ENCODE data around the gene TMED9.
A peak's percentile ranks its signal among the peaks of the same experiment; 100 is the strongest.

The TMED9 gene

DNA sequence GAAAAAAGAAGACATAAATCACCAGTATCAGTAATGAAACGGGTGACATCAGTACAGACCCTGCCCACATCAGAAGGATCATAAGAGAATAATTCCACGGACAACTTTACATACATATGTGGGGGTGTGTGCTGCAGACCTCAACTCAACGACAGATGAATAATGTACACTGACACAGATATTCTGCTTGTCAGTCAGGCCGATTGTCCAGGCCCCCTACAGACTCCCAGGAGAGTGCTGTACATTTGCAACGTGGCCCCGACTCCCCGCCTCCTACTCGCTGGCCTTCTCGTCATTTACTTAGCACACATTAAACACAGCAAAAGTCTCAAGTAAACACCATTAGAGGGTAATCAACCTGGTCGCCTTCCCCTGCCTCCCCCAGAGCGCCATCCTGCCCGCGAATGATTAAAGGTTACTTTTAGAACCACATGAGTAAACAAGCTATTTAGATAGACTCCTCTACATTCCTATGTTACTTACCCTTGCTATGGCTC, 3.5 kb upstream of the TMED9 start:
- DNase-seq: no peak

- no peak for DNase-seq
Measured at GRCh38 chr5:177590406-177590805, 1.6 kb upstream of the TMED9 start.

DNA sequence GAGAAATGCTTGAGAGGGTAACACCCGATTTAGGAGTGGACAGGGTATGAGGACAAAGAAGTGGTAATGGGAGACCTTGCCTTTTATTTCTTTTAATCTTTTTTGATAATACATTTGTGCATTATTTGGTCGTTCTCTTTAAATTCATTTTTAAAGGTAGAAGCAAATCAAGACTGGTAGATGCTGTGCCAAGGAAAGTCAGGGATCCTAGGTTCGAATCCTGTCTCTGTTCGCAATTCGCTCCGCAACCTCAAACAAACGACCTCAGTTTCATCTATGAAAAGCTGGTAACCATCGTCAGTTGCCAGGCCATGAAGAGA, 353 bp upstream of the TMED9 start:
- DNase-seq: no peak

DNA sequence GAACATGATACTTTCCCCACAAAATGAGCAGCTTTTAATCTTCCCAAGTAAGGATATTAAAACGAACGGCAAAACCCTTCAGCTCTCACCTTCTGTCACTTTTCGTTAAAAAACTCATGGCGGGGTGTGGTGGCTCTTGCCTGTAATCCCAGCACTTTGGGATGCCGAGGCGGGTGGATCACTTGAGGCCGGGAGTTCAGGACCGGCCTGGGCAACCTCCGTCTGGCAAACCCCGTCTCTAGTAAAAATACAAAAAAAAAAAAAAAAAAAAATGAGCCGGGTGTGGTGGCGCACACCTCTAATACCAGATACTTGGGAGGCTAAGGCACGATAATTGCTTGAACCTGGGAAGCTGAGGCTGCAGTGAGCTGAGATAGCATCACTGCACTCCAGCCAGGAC, 902 bp downstream of the TMED9 start:
- DNase-seq: no peak

DNA sequence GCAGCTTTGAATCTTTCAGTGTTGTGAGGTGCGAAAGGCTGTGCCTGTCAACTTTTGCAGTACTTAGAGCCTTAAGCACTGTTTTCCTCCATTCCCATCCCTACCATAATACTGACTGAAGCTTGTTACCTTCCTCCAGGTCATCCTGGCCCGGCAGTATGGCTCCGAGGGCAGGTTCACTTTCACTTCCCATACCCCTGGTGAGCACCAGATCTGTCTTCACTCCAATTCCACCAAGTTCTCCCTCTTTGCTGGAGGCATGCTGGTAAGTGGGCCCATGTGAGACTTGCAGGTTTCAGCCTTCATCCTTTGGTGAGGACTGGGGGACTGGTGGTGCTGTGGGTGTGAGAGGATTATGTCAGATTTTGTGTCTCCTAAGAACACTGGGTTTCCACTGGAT, 1.5 kb downstream of the TMED9 start:
- DNase-seq: no peak

DNA sequence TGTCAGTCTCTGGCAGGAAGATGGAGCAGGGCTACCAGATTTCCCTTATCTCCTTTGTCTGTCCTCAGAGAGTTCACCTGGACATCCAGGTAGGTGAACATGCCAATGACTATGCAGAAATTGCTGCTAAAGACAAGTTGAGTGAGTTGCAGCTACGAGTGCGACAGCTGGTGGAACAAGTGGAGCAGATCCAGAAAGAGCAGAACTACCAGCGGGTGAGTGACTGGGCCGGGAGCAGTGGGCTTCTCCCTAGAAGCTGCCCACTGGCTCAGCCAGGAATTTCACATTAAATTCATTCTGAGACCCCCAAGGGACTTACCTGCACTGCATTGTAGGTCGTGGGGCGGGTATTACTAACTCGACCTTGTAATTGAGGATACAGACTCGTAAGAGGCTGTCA, 2.1 kb downstream of the TMED9 start:
- no peak for DNase-seq

DNA sequence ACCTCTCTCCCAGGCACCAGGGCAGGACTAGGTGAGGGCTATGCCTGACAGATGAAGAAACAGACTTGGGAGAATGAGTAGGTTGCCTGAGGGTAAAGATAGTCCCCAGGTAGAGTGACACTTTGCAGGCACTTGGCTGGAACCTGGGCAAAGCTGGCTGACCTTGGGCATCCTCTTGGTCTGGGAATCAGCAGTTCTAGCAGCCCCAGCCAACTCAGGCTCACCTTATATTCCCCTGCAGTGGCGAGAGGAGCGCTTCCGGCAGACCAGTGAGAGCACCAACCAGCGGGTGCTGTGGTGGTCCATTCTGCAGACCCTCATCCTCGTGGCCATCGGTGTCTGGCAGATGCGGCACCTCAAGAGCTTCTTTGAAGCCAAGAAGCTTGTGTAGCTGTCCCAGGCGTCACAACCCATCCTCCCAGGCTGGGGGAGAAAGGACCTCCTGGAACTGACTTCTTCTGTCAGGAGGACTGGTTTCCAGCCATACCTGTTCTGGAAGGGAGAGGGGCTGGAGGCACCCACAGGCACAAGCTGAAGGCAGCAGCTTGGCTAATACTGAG, 3.1 kb downstream of the TMED9 start:
- no peak for DNase-seq

GRCh38 chr5:177595991-177596774, 4.2 kb downstream of the TMED9 start:
- no peak for DNase-seq

GRCh38 chr5:177596775-177597238, 4.8 kb downstream of the TMED9 start:
- DNase-seq: no peak

- no peak for DNase-seq
Measured at GRCh38 chr5:177598477-177598876, 6.5 kb downstream of the TMED9 start.

- peak; percentile 86 to 95 for DNase-seq
Measured at GRCh38 chr5:177599731-177600507, 7.9 kb downstream of the TMED9 start, which contains the start of gene B4GALT7. TSS of gene B4GALT7 (plus strand) at chr5:177600132. CDS start at chr5:177600211, 79 bp downstream.

DNA sequence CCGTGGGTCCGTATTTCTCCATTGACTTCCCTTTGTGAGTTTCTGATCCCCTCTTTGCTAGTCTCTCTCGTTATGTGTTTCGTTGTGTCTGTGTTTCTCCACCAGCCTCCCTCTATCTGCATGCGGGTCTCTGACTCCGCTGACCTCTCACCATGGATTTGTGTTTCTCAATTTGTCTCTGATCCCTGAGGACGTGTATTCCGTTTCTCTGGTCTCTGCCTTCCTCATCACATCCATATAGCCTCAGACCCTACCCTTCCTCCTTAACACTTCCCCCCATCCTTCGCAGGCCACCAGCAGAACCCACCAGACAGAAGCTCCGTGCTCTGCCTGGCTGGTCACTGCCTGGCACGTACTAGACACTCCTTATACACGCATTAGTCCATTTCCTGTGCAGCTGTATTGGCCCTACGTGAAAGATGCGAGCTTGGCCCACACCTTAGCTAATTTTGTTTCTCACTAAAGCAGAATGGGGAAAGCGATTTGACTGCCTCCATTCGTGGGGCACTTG, 8.6 kb downstream of the TMED9 start:
- DNase-seq: no peak

DNA sequence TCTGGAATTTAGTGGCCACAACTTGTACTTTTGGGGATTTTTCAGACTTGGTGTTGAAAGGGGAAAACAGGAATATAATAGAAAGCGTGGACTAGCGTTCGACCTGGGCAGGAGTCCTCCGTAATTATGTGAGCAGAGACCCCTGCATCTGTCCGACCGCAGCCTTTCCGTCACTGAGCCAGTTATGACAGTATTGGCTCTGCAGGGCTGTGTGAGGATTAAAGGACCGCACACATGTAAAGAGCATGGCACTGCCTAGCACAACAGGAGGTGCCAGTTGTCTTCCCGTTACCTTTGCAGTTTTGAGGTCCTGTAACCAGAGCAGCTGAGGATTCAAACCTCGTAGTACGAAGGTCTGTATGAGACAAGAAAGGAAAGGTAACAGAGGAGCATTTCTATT, 9.1 kb downstream of the TMED9 start:
- DNase-seq: no peak

GRCh38 chr5:177601577-177602457, 9.8 kb downstream of the TMED9 start:
- DNase-seq: no peak

- no peak for DNase-seq
Measured at GRCh38 chr5:177602458-177602830, 10.4 kb downstream of the TMED9 start.

- DNase-seq: no peak
Measured at GRCh38 chr5:177603631-177604030, 11.6 kb downstream of the TMED9 start.

DNA sequence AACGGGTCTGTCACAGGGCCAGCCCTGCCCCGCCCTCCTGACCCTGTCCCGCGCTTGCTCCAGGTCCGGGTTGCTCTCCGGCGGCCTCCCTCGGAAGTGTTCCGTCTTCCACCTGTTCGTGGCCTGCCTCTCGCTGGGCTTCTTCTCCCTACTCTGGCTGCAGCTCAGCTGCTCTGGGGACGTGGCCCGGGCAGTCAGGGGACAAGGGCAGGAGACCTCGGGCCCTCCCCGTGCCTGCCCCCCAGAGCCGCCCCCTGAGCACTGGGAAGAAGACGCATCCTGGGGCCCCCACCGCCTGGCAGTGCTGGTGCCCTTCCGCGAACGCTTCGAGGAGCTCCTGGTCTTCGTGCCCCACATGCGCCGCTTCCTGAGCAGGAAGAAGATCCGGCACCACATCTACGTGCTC, 12.1 kb downstream of the TMED9 start:
- DNase-seq: no peak

DNA sequence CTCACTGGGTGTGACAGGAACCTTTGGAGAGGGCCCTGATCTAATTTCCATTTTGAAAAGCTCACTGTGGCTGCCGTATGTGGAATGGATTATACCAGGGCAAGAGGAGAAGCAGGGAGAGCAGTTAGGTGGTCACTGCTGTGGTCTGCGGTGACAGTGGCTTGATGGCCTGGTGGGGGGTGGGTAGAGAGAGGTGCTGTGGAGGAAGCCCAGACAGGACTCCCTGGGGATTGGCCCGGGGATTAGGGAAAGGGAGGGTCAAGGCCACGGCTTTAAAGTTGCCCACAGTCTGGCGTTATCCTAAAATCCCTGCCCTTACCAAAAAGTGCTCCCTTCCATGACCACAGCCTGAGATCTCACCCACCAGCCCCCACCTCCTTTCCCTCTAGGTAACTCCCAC, 12.7 kb downstream of the TMED9 start:
- DNase-seq: no peak

DNA sequence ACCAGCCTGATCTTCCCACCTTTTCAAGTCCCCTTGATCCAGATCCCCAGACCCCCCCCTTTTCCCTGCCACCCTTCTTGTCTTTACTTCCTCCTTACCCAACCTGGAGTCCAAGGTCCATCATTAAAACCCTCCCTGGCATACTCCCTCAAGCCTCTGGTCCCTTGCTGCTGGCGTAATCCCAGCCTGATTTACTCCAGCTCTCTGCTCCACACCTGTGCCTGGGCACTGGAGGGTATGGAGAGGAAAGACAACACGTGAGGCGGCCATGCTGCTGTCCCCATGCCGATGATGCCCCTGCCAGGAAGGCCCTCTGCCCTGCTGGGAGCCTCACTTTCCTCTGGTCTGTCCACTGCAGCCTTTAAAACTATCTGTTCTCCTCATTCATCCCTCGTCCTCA, 13.1 kb downstream of the TMED9 start:
- DNase-seq: no peak

DNA sequence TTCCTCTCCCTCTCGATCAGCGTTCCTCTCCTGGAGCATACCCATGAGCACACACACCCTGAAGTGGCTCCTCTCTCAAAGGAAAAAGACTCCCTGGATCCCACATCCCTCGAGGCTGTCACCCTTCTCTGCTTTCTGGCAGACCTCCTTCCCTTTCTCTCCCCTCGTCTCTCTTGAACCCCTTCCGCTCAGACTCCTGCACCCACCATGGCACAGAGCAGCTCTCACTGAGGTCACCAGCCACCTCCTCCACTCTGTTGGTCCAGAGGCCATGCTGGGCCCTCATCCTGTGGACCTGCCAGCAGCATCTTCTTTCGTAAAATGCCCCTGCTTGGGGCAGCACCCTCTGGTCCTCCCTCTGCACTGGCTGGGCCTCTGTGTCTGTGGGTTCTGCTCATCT, 13.7 kb downstream of the TMED9 start:
- DNase-seq: no peak

GRCh38 chr5:177606071-177607051, 14.4 kb downstream of the TMED9 start:
- no peak for DNase-seq

DNA sequence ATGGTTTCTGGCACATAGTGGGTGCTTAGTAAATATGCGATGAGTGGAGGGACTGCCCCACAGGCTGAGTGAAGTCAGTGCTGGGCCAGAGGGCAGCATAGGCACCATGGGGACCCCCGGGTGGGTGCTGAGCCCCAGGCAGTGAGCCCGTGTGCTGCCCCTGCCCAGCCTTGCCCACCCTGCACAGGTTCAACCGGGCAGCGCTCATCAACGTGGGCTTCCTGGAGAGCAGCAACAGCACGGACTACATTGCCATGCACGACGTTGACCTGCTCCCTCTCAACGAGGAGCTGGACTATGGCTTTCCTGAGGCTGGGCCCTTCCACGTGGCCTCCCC, 15.1 kb downstream of the TMED9 start:
- no peak for DNase-seq
